Natural killer cell (primary cell): Measurements from ENCODE around the gene NOL11. TPM values are rescaled to one million over a fixed set of nuclear protein-coding genes. Genes with fewer than 3 reads are reported as not detected.
"Not testable (repeated sequence)": the region's sequence is repeated elsewhere in the genome, so short reads cannot be mapped to it uniquely, and the experiment has no call there.

Source experiments
- ATAC-seq, 3 donors: fragments of 150-1000 bp in 2 of 3; fragments of 200-7000 bp in 1 of 3; cut with Tn5 transposase; 1 replicate in 1 of 3; 2 replicates in 2 of 3; pipeline ENCODE4 v1.10.0; 2021; ENCODE audit warnings: mild to moderate bottlenecking in 2 of 3, moderate library complexity in 2 of 3
- DNase-seq, 2 donors: peaks; one replicate each; pipeline versions ENCODE4 v3.0.0 to v3.0.0-alpha.2; 2013 to 2021; ENCODE audit warnings: mixed read lengths in 1 of 2
- H3K27ac ChIP-seq: one replicate; pipeline ENCODE4 v1.5.1; 2013; ENCODE audit warnings: mild to moderate bottlenecking, low read length
- H3K27me3 ChIP-seq: one replicate; pipeline ENCODE4 v1.6.1; 2013; ENCODE audit warnings: low read length; ENCODE audit not compliant: control insufficient read depth, insufficient read depth
- H3K36me3 ChIP-seq: one replicate; pipeline ENCODE4 v1.6.1; 2013; ENCODE audit warnings: low read length; ENCODE audit not compliant: control insufficient read depth, insufficient read depth
- H3K4me1 ChIP-seq: one replicate; pipeline ENCODE4 v1.6.1; 2013; ENCODE audit warnings: low read length; ENCODE audit not compliant: control insufficient read depth, insufficient read depth
- H3K4me3 ChIP-seq: one replicate; pipeline ENCODE4 v1.5.1; 2013; ENCODE audit warnings: low read length
- H3K9me3 ChIP-seq: one replicate; pipeline ENCODE4 v1.6.1; 2013; ENCODE audit warnings: low read length; ENCODE audit not compliant: control insufficient read depth, insufficient read depth
- H3K27ac Mint-ChIP-seq, 2 donors: one replicate each; pipeline ENCODE4 v1.8.0; 2022; ENCODE audit warnings: mild to moderate bottlenecking in 2 of 2, mixed read lengths in 2 of 2, moderate library complexity in 1 of 2
- H3K27me3 Mint-ChIP-seq, 2 donors: one replicate each; pipeline ENCODE4 v1.8.0; 2022; ENCODE audit warnings: low read depth in 2 of 2, mixed read lengths in 2 of 2
- H3K36me3 Mint-ChIP-seq: one replicate; pipeline ENCODE4 v1.8.0; 2022; ENCODE audit warnings: mixed read lengths
- H3K4me1 Mint-ChIP-seq, 2 donors: one replicate each; pipeline ENCODE4 v1.8.0; 2022; ENCODE audit warnings: mixed read lengths in 2 of 2
- H3K4me3 Mint-ChIP-seq: one replicate; pipeline ENCODE4 v1.8.0; 2022; ENCODE audit warnings: mild to moderate bottlenecking, moderate library complexity, mixed read lengths
- H3K9me3 Mint-ChIP-seq, 2 donors: one replicate each; pipeline ENCODE4 v1.8.0; 2022; ENCODE audit warnings: mixed read lengths in 2 of 2
- WGBS: methylation state at CpG from one replicate; pipeline ENCODE4 v1.1.7; 2013; ENCODE audit warnings: missing lambda C conversion rate; ENCODE audit not compliant: insufficient coverage; 5-methylcytosine and 5-hydroxymethylcytosine counted together
- intact Hi-C: fragments of 100-400 bp; cut with micrococcal nuclease; formaldehyde crosslinking; loops from one replicate; pipeline ENCODE4 v1.14.2; 2022
- total RNA-seq, 4 donors: library from RNA; stranded (reverse); fragments of 120-200 nt in 1 of 4; gene quantifications; one replicate each; pipeline versions ENCODE4 v1.2.3 to v1.2.4, GENCODE V29; 2013 to 2022
- TF ChIP-seq, protein P1 (sequence below): fragments of 200-600 bp; IDR thresholded peaks from one replicate; pipeline ENCODE4 v1.8.0; 2022; ENCODE audit warnings: antibody characterized with exemption

NOL11 gene
- total RNA-seq, 3 donors from 2014 or later (not counting 1 experiment from before 2014, with no cell fraction given) = 43.3 to 55.2 (median 49.1) TPM

DNA sequence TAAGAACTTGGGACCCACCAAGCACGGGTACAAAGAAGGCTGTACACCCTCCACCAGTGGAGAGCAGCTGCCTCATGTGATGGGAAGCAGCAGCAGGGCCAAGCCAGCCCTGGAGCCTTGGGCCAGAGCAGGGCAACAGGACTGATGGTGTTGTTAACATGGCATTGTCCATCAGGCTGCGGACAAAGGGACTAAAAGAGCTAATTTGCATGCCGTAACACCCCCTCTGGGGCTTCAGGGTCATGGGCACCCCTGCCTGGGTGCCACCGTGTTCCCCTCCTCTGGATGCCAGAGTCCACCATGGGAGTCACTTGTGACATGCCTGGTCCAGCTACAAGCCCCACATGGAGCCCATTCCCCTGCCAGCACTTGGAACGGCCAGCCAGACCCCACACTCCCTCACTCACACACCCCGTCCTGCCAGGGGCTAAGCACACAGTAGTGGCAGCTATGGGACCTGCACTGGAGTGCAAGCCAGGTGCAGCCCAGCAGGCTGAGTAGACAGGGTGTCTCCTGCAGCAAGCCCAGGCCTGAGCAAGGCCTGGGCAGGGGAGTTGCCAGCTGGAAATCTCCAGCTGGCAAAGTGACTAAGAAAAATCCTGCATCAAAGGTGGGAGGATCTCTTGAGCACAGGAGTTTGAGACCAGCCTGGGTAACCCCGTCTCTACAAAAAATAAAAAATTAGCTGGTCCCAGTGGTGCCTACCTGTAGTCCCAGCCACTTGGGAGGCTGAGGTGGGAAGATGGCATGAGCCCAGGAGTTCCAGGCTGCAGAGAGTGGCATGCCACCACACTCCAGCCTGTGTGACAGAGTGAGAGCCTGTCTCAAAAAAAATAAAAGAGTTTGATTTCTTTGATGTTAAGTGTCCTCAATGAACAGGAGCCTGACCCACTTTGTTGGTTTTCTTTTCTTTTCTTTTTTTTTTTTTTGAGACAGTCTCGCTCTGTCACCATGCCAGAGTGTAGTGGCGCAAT is 33.7 kb downstream of the NOL11 start:
- Mint-ChIP-seq H3K36me3 (peaks cover 13% of the 10 kb centered on the region), H3K4me3 (no peak overlapping the region), H3K4me1 (no peaks in the 10 kb centered on the region), H3K27me3 (no peaks in the 10 kb centered on the region), H3K27ac (no peak overlapping the region), H3K9me3 (no peaks in the 10 kb centered on the region)
- Histone ChIP-seq H3K36me3 (peaks cover 21% of the 10 kb centered on the region), H3K27ac (no peak overlapping the region), H3K27me3 (no peaks in the 10 kb centered on the region), H3K4me1 (no peaks in the 10 kb centered on the region), H3K4me3 (no peak overlapping the region), H3K9me3 (no peaks in the 10 kb centered on the region)
- TF ChIP-seq, protein P1, sequence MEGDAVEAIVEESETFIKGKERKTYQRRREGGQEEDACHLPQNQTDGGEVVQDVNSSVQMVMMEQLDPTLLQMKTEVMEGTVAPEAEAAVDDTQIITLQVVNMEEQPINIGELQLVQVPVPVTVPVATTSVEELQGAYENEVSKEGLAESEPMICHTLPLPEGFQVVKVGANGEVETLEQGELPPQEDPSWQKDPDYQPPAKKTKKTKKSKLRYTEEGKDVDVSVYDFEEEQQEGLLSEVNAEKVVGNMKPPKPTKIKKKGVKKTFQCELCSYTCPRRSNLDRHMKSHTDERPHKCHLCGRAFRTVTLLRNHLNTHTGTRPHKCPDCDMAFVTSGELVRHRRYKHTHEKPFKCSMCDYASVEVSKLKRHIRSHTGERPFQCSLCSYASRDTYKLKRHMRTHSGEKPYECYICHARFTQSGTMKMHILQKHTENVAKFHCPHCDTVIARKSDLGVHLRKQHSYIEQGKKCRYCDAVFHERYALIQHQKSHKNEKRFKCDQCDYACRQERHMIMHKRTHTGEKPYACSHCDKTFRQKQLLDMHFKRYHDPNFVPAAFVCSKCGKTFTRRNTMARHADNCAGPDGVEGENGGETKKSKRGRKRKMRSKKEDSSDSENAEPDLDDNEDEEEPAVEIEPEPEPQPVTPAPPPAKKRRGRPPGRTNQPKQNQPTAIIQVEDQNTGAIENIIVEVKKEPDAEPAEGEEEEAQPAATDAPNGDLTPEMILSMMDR = no peak
- 81% methylated on average over 9 of the region's 9 CpGs for WGBS
- intact Hi-C loops = no loop called here
- DNase-seq (no peak), ATAC-seq (no peak)

DNA sequence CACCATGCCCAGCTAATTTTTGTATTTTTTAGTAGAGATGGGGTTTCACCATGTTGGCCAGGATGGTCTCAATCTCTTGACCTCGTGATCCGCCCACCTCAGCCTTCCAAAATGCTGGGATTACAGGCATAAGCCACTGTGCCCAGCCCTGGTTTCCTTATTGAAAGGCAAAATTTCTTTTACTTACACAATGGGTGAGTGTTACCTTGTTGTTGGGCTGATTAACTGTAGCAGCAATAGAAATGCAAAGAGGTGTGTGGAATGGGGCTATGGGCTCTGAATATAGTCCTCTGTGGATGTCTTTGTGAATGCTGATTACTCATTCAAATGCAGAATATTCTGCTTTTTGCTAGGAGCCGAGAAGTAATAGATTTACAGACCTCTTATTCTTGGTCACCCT is 34.4 kb downstream of the NOL11 start:
- H3K4me1 Mint-ChIP-seq, DNase-seq, H3K27ac Mint-ChIP-seq, H3K27me3 ChIP-seq, H3K4me1 ChIP-seq, H3K9me3 ChIP-seq, H3K27ac ChIP-seq, ATAC-seq, intact Hi-C loops, H3K4me3 Mint-ChIP-seq, H3K9me3 Mint-ChIP-seq, H3K27me3 Mint-ChIP-seq, H3K4me3 ChIP-seq: not testable (repeated sequence)
- H3K36me3 ChIP-seq = peaks cover 21% of the 10 kb centered on the region
- 100% methylated on average over 2 of the region's 3 CpGs for WGBS
- peaks cover 12% of the 10 kb centered on the region for H3K36me3 Mint-ChIP-seq

DNA sequence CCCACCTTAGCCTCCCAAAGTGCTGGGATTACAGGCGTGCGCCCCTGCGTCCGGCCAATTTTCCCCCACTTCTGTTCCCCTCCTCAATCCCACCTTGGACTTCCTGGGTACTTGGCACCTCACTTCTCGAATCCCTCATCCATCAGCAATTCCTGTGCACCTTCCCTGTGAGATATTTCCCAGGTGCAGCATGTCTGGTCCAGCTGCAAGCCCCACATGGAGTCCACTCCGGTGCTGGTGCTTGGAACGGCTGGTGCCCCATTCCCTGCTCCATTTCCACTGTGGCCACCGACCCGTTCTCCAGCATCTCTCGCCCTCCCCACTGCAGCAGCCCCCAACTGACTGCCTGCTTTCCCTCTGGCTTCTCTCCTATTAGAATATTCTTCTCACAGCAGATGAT is 35.3 kb downstream of the NOL11 start:
- ATAC-seq (no peak), DNase-seq (no peak)
- no peak overlapping the region for H3K4me3 ChIP-seq
- 98% methylated on average over 10 of the region's 10 CpGs for WGBS
- no peaks in the 10 kb centered on the region for H3K4me1 ChIP-seq
- intact Hi-C loops = no loop called here
- H3K27me3 Mint-ChIP-seq = no peaks in the 10 kb centered on the region
- H3K36me3 Mint-ChIP-seq = peaks cover 3% of the 10 kb centered on the region
- no peak overlapping the region for H3K27ac Mint-ChIP-seq
- H3K4me1 Mint-ChIP-seq = no peaks in the 10 kb centered on the region
- no peak overlapping the region for H3K27ac ChIP-seq
- no peaks in the 10 kb centered on the region for H3K27me3 ChIP-seq
- no peak overlapping the region for H3K4me3 Mint-ChIP-seq
- TF ChIP-seq, protein P1 = no peak
- H3K9me3 ChIP-seq = no peaks in the 10 kb centered on the region
- no peaks in the 10 kb centered on the region for H3K9me3 Mint-ChIP-seq
- H3K36me3 ChIP-seq = peaks cover 13% of the 10 kb centered on the region

DNA sequence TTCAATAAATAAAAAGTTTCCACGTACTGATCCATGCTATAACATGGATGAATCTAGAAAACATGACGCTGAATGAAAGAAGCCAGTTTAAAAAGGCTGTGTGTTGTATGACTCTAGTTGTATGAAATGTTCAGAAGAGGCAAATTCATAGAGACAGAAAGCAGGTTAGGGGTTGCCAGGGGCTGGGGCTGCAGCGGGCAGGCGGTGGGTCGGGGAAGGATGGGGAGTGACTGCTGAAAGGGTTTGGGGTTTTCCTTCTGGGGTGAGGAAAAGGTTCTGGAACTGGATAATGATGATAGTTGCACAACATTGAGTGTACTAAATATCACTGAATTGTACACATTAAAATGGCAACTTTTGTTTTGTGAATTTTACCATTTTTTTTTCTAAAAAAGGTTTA is 36.3 kb downstream of the NOL11 start:
- Histone ChIP-seq H3K36me3 (peaks cover 10% of the 10 kb centered on the region), H3K27me3 (no peaks in the 10 kb centered on the region), H3K4me3 (no peak overlapping the region), H3K27ac (no peak overlapping the region), H3K4me1 (no peaks in the 10 kb centered on the region), H3K9me3 (no peaks in the 10 kb centered on the region)
- intact Hi-C loops = no loop called here
- H3K9me3 Mint-ChIP-seq = no peaks in the 10 kb centered on the region
- H3K4me1 Mint-ChIP-seq = no peaks in the 10 kb centered on the region
- no peaks in the 10 kb centered on the region for H3K36me3 Mint-ChIP-seq
- TF ChIP-seq, protein P1 = no peak
- over 99% methylated on average over 5 of the region's 5 CpGs for WGBS
- no peaks in the 10 kb centered on the region for H3K27me3 Mint-ChIP-seq
- DNase-seq (no peak), ATAC-seq (no peak)
- H3K4me3 Mint-ChIP-seq = no peak overlapping the region
- H3K27ac Mint-ChIP-seq = no peak overlapping the region

GRCh38 chr17:67754686-67755085 is 37.0 kb downstream of the NOL11 start:
- H3K27ac ChIP-seq, H3K36me3 Mint-ChIP-seq, H3K4me1 ChIP-seq, H3K27ac Mint-ChIP-seq, H3K27me3 Mint-ChIP-seq, H3K4me3 ChIP-seq, H3K4me3 Mint-ChIP-seq, H3K4me1 Mint-ChIP-seq, DNase-seq, intact Hi-C loops, H3K9me3 ChIP-seq, ATAC-seq, H3K27me3 ChIP-seq, H3K36me3 ChIP-seq, H3K9me3 Mint-ChIP-seq: not testable (repeated sequence)
- 94% methylated on average over 8 of the region's 8 CpGs for whole genome bisulfite sequencing

DNA sequence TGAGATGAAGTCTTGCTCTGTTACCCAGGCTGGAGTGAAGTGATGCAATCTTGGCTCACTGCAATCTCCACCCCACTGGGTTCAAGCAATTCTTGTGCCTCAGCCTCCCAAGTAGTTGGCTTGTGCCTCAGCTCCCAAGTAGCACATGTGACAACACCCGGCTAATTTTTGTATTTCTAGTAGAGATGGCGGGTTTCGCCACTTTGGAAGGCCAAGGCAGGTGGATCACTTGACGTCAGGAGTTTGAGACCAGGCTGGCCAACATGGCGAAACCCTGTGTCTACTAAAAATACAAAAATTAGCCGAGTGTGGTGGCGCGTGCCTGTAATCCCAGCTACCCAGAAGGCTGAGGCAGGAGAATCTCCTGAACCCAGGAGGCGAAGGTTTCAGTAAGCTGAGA is 39.0 kb downstream of the NOL11 start:
- DNase-seq, H3K9me3 ChIP-seq, H3K36me3 ChIP-seq, H3K9me3 Mint-ChIP-seq, H3K27ac ChIP-seq, H3K36me3 Mint-ChIP-seq, H3K27me3 ChIP-seq, ATAC-seq, H3K4me3 Mint-ChIP-seq, H3K4me3 ChIP-seq, H3K4me1 ChIP-seq, intact Hi-C loops, H3K4me1 Mint-ChIP-seq, H3K27me3 Mint-ChIP-seq, H3K27ac Mint-ChIP-seq: not testable (repeated sequence)
- over 99% methylated on average over 9 of the region's 9 CpGs for WGBS
